ENCODE results near the gene LLGL1.

Gene LLGL1

DNA sequence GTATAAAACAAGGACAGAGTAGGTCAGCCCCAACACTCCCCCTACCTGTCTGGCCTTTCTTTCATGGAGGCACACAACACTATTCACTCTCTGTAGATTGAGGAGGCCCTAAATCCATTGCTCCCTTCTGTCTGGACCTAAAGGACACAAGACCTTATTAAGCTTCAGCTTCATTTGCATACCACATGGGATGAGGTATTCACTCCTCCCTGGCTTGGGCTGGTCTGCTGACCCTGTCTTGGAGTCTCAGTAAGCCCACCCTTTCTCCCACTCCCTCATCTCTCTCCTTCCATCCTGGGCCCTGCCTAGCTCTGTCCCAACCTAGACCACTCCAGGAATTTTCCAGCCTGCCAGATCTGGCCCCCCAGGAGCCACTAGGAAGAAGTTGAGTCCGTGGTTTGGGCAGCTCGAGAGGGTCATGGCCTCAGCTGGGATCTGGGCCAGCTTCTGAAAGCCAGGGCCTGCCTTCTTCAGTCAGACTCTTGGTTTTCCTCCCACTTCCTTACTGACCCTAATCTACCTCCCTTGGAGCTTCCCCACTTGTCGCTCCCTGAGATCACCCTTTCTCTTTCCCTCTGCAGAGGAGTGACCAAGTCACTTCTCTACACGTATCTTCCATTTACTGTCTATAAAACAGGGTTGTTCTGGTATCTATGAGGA is 6.5 kb upstream of the LLGL1 start:
- Histone ChIP-seq H3K4me3 (ENCODE audit: low read depth in 1 of 2, low read length in 2 of 2) (no peak overlapping the region), H3K9me3 (ENCODE audit: low read length) (no peaks in the 10 kb centered on the region), H3K27me3 (ENCODE audit: control insufficient read depth in 1 of 2, insufficient read depth in 2 of 2, low read length in 2 of 2) (no peaks in the 10 kb centered on the region), H3K27ac (ENCODE audit: low read depth, low read length) (no peak overlapping the region), H3K4me1 (ENCODE audit: insufficient read depth, low read length) (no peaks in the 10 kb centered on the region), H3K36me3 (ENCODE audit: insufficient read depth, low read length) (no peaks in the 10 kb centered on the region), H3K9ac (ENCODE audit: low read length) (no peak overlapping the region)

DNA sequence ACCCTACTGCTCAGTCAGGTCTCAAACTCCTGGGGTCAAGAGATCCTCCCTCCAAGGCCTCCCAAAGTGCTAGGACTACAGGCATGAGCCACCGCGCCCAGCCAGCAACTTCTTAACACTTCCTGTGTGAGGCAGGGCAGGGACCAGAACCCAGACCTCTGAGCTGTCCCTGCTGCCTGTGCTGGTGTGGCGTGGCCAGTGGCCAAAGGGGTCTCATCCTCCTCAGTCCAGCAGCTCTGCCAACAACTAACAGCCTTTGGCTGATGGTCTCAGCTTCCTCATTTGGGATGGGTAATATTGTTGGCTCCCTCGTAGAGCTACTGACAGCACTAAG is 1.4 kb upstream of the LLGL1 start:
- Histone ChIP-seq H3K36me3 (ENCODE audit: insufficient read depth, low read length) (no peaks in the 10 kb centered on the region), H3K9me3 (ENCODE audit: low read length) (no peaks in the 10 kb centered on the region), H3K4me1 (ENCODE audit: insufficient read depth, low read length) (peaks cover 16% of the 10 kb centered on the region), H3K4me3 (ENCODE audit: low read depth in 1 of 2, low read length in 2 of 2) (no peak overlapping the region), H3K9ac (ENCODE audit: low read length) (no peak overlapping the region), H3K27ac (ENCODE audit: low read depth, low read length) (no peak overlapping the region), H3K27me3 (ENCODE audit: control insufficient read depth in 1 of 2, insufficient read depth in 2 of 2, low read length in 2 of 2) (no peaks in the 10 kb centered on the region)

- Histone ChIP-seq H3K4me1 (ENCODE audit: insufficient read depth, low read length) (peaks cover 16% of the 10 kb centered on the region), H3K36me3 (ENCODE audit: insufficient read depth, low read length) (no peaks in the 10 kb centered on the region), H3K4me3 (ENCODE audit: low read depth in 1 of 2, low read length in 2 of 2) (peak overlapping the region in 1 of 2 donors; percentile 47), H3K9me3 (ENCODE audit: low read length) (no peaks in the 10 kb centered on the region), H3K9ac (ENCODE audit: low read length) (peak overlapping the region; percentile 57), H3K27me3 (ENCODE audit: control insufficient read depth in 1 of 2, insufficient read depth in 2 of 2, low read length in 2 of 2) (no peaks in the 10 kb centered on the region), H3K27ac (ENCODE audit: low read depth, low read length) (no peak overlapping the region)
These were observed 881 bp upstream of the LLGL1 start for GRCh38 chr17:18224387-18225120.

GRCh38 chr17:18225642-18226283 is 328 bp downstream of the LLGL1 start:
- H3K9ac ChIP-seq (ENCODE audit: low read length): peak overlapping the region; percentile 68
- H3K9me3 ChIP-seq (ENCODE audit: low read length): no peaks in the 10 kb centered on the region
- no peaks in the 10 kb centered on the region for H3K27me3 ChIP-seq (ENCODE audit: control insufficient read depth in 1 of 2, insufficient read depth in 2 of 2, low read length in 2 of 2)
- H3K4me1 ChIP-seq (ENCODE audit: insufficient read depth, low read length): peaks cover 16% of the 10 kb centered on the region
- H3K27ac ChIP-seq (ENCODE audit: low read depth, low read length): no peak overlapping the region
- no peaks in the 10 kb centered on the region for H3K36me3 ChIP-seq (ENCODE audit: insufficient read depth, low read length)
- peak overlapping the region; percentile 74 to 95 for H3K4me3 ChIP-seq (ENCODE audit: low read depth in 1 of 2, low read length in 2 of 2)

DNA sequence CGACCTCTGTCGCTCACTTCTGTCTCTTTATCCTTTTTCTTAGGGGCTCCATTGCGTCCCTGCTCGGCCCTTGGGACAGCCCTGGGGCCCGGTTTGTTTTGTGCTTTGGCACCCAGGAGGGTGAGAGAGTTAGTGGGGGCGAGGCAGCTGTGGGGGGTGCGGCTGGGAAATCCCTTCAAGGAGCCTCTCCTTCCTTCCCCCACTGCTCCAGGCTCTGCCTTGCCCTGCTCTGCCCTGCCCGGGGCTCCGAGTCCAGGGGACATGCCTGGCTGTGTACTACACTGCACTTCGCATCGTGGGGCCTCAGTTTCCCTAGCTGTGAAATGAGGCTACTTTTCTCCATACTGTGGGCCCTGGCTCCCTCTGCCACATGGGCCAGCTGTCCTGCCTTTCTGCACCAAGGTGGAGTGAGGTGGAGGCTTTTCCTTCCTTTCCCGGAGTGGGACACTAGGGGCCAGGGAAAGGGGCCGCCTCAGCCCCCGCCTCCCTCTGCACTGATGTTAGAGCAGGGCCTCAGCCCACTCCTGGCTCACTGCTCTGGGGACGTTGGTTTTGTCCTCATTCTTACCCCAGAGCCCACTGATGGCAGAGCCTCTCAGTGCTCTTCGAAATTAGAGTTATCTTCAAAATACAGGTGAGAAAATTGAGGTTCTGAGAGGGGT is 980 bp downstream of the LLGL1 start:
- Histone ChIP-seq H3K4me3 (ENCODE audit: low read depth in 1 of 2, low read length in 2 of 2) (peak overlapping the region; percentile 74 to 95), H3K36me3 (ENCODE audit: insufficient read depth, low read length) (no peaks in the 10 kb centered on the region), H3K9ac (ENCODE audit: low read length) (peak overlapping the region; percentile 68), H3K27me3 (ENCODE audit: control insufficient read depth in 1 of 2, insufficient read depth in 2 of 2, low read length in 2 of 2) (no peaks in the 10 kb centered on the region), H3K9me3 (ENCODE audit: low read length) (no peaks in the 10 kb centered on the region), H3K4me1 (ENCODE audit: insufficient read depth, low read length) (peaks cover 16% of the 10 kb centered on the region), H3K27ac (ENCODE audit: low read depth, low read length) (no peak overlapping the region)

DNA sequence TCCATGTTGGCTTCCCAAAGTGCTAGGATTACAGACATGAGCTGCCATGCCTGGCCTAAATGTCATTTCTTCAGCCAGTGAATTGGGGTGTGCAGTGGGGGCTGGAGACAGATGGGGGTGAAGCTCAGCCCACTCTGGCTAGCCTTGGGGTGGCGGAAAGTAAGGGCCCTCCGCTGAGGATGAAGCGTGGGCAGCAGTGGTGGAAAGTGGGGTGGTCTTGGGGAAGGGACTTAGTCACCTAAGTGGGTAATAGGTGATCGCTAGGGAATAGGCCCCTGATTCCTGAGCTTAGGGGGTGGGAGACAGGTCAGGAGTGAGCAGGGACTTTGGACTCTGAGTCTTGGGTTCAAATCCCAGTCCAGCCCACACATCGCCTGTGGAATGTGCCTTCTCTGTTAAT is 2.2 kb downstream of the LLGL1 start:
- peaks cover 16% of the 10 kb centered on the region for H3K4me1 ChIP-seq (ENCODE audit: insufficient read depth, low read length)
- H3K9ac ChIP-seq (ENCODE audit: low read length): no peak overlapping the region
- no peaks in the 10 kb centered on the region for H3K36me3 ChIP-seq (ENCODE audit: insufficient read depth, low read length)
- H3K27me3 ChIP-seq (ENCODE audit: control insufficient read depth in 1 of 2, insufficient read depth in 2 of 2, low read length in 2 of 2): no peaks in the 10 kb centered on the region
- no peak overlapping the region for H3K27ac ChIP-seq (ENCODE audit: low read depth, low read length)
- H3K4me3 ChIP-seq (ENCODE audit: low read depth in 1 of 2, low read length in 2 of 2): no peak overlapping the region
- no peaks in the 10 kb centered on the region for H3K9me3 ChIP-seq (ENCODE audit: low read length)

GRCh38 chr17:18228176-18228682 is 2.8 kb downstream of the LLGL1 start:
- no peaks in the 10 kb centered on the region for H3K27me3 ChIP-seq (ENCODE audit: control insufficient read depth in 1 of 2, insufficient read depth in 2 of 2, low read length in 2 of 2)
- H3K27ac ChIP-seq (ENCODE audit: low read depth, low read length): no peak overlapping the region
- H3K9ac ChIP-seq (ENCODE audit: low read length): no peak overlapping the region
- H3K36me3 ChIP-seq (ENCODE audit: insufficient read depth, low read length): no peaks in the 10 kb centered on the region
- peaks cover 16% of the 10 kb centered on the region for H3K4me1 ChIP-seq (ENCODE audit: insufficient read depth, low read length)
- no peak overlapping the region for H3K4me3 ChIP-seq (ENCODE audit: low read depth in 1 of 2, low read length in 2 of 2)
- H3K9me3 ChIP-seq (ENCODE audit: low read length): no peaks in the 10 kb centered on the region

DNA sequence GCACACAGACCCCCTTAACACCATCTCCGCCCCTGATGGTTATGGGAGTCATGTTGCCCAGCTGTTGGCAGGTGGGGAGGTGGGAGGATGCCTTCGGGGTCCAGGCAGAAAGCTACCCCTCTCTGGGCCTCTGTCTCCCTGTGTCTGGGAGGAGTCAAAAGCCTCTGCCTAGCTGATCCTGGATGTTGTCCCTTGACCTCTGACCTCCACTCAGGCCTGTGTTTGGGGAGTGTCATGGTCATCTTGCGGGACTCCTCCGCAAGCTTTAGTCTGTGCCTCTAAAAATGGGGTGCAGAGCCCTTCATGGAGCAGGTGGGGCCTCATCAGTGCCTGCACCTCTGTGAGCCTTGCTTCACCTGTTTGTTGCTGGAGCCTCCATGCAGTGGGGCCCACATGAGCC is 3.8 kb downstream of the LLGL1 start:
- Histone ChIP-seq H3K4me1 (ENCODE audit: insufficient read depth, low read length) (peaks cover 16% of the 10 kb centered on the region), H3K27me3 (ENCODE audit: control insufficient read depth in 1 of 2, insufficient read depth in 2 of 2, low read length in 2 of 2) (no peaks in the 10 kb centered on the region), H3K36me3 (ENCODE audit: insufficient read depth, low read length) (peaks cover under 1% of the 10 kb centered on the region), H3K4me3 (ENCODE audit: low read depth in 1 of 2, low read length in 2 of 2) (no peak overlapping the region), H3K9ac (ENCODE audit: low read length) (no peak overlapping the region), H3K27ac (ENCODE audit: low read depth, low read length) (no peak overlapping the region), H3K9me3 (ENCODE audit: low read length) (no peaks in the 10 kb centered on the region)

DNA sequence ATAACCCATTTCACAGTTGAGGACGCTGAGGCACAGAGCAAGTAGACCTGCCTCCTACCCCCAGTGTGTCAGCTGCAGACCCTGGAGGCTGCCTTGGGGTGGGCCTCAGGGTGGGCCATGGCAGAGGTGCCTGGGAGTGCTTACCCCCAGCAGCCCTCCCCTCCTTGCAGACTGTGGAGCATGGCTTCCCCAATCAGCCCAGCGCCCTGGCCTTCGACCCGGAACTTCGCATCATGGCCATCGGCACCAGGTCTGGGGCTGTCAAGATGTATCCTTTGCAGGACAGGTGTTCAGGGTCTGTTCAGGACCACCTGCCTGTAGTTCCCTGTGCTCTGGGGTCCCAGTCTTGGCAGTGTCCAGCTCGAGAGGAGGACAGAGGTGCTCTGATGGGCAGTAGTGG is 4.3 kb downstream of the LLGL1 start:
- no peak overlapping the region for H3K4me3 ChIP-seq (ENCODE audit: low read depth in 1 of 2, low read length in 2 of 2)
- H3K27me3 ChIP-seq (ENCODE audit: control insufficient read depth in 1 of 2, insufficient read depth in 2 of 2, low read length in 2 of 2): no peaks in the 10 kb centered on the region
- peaks cover 13% of the 10 kb centered on the region for H3K4me1 ChIP-seq (ENCODE audit: insufficient read depth, low read length)
- no peak overlapping the region for H3K27ac ChIP-seq (ENCODE audit: low read depth, low read length)
- H3K9ac ChIP-seq (ENCODE audit: low read length): no peak overlapping the region
- H3K9me3 ChIP-seq (ENCODE audit: low read length): no peaks in the 10 kb centered on the region
- peaks cover 6% of the 10 kb centered on the region for H3K36me3 ChIP-seq (ENCODE audit: insufficient read depth, low read length)

GRCh38 chr17:18230288-18231141 is 5.1 kb downstream of the LLGL1 start:
- Histone ChIP-seq H3K9ac (ENCODE audit: low read length) (no peak overlapping the region), H3K9me3 (ENCODE audit: low read length) (no peaks in the 10 kb centered on the region), H3K4me3 (ENCODE audit: low read depth in 1 of 2, low read length in 2 of 2) (no peak overlapping the region), H3K4me1 (ENCODE audit: insufficient read depth, low read length) (peaks cover 10% of the 10 kb centered on the region), H3K27ac (ENCODE audit: low read depth, low read length) (no peak overlapping the region), H3K36me3 (ENCODE audit: insufficient read depth, low read length) (peaks cover 13% of the 10 kb centered on the region), H3K27me3 (ENCODE audit: control insufficient read depth in 1 of 2, insufficient read depth in 2 of 2, low read length in 2 of 2) (no peaks in the 10 kb centered on the region)
